K562 (cell line): ENCODE measurements around the gene TRMT10B. TPM values are rescaled to one million over a fixed set of nuclear protein-coding genes. Genes with fewer than 3 reads are reported as not detected.

Experiments
- SRSF1 ChIP-seq: fragments of 200-400 bp; formaldehyde crosslinking; IDR thresholded peaks from 2 replicates; pipeline ENCODE4 v1.6.1; 2017; ENCODE audit warnings: mild to moderate bottlenecking, low read depth, low read length, moderate library complexity
- polyA plus RNA-seq, 8 experiments: library from polyadenylated mRNA; depleted of rRNA in 4 of 8; stranded (reverse) in 5 of 8; unstranded in 3 of 8; fragments of >200 nt; fragmentation: Nextera tagmentation in 2 of 8; fragmentation: Illumina TruSeq in 1 of 8; extraction: Ambion mirVana in 2 of 8; extraction: Trizol in 1 of 8; gene quantifications; 2 replicates each; pipeline versions ENCODE4 v1.2.1 to v1.2.3, GENCODE V29; 2011 to 2014; ENCODE audit warnings: inconsistent platforms in 1 of 8, missing spikeins in 1 of 8
- total RNA-seq, 7 experiments: library from RNA; depleted of rRNA in 6 of 7; stranded (reverse); fragments of >200 nt in 6 of 7; fragmentation: Illumina TruSeq in 2 of 7; extraction: Trizol in 2 of 7; gene quantifications; 2 replicates each; pipeline versions ENCODE4 v1.2.1 to v1.2.3, GENCODE V29; 2011 to 2021; ENCODE audit warnings: low replicate concordance in 1 of 7
- TF ChIP-seq, protein P1 (sequence below): fragments of 450-650 bp; IDR thresholded peaks from 2 replicates; pipeline ENCODE4 v1.6.1; 2016; ENCODE audit warnings: low read depth
- TF ChIP-seq, protein P2 (sequence below): fragments of 450-650 bp; IDR thresholded peaks from 2 replicates; pipeline ENCODE4 v1.6.1; 2017; ENCODE audit warnings: antibody characterized with exemption, mild to moderate bottlenecking

Gene TRMT10B
- total and polyA plus RNA-seq, 9 of the 15 experiments (the other 6 are each of a cell fraction or from before 2014, with no cell fraction given): 2.9 to 13.4 (median 7.0) TPM

- TF ChIP-seq, protein P1, sequence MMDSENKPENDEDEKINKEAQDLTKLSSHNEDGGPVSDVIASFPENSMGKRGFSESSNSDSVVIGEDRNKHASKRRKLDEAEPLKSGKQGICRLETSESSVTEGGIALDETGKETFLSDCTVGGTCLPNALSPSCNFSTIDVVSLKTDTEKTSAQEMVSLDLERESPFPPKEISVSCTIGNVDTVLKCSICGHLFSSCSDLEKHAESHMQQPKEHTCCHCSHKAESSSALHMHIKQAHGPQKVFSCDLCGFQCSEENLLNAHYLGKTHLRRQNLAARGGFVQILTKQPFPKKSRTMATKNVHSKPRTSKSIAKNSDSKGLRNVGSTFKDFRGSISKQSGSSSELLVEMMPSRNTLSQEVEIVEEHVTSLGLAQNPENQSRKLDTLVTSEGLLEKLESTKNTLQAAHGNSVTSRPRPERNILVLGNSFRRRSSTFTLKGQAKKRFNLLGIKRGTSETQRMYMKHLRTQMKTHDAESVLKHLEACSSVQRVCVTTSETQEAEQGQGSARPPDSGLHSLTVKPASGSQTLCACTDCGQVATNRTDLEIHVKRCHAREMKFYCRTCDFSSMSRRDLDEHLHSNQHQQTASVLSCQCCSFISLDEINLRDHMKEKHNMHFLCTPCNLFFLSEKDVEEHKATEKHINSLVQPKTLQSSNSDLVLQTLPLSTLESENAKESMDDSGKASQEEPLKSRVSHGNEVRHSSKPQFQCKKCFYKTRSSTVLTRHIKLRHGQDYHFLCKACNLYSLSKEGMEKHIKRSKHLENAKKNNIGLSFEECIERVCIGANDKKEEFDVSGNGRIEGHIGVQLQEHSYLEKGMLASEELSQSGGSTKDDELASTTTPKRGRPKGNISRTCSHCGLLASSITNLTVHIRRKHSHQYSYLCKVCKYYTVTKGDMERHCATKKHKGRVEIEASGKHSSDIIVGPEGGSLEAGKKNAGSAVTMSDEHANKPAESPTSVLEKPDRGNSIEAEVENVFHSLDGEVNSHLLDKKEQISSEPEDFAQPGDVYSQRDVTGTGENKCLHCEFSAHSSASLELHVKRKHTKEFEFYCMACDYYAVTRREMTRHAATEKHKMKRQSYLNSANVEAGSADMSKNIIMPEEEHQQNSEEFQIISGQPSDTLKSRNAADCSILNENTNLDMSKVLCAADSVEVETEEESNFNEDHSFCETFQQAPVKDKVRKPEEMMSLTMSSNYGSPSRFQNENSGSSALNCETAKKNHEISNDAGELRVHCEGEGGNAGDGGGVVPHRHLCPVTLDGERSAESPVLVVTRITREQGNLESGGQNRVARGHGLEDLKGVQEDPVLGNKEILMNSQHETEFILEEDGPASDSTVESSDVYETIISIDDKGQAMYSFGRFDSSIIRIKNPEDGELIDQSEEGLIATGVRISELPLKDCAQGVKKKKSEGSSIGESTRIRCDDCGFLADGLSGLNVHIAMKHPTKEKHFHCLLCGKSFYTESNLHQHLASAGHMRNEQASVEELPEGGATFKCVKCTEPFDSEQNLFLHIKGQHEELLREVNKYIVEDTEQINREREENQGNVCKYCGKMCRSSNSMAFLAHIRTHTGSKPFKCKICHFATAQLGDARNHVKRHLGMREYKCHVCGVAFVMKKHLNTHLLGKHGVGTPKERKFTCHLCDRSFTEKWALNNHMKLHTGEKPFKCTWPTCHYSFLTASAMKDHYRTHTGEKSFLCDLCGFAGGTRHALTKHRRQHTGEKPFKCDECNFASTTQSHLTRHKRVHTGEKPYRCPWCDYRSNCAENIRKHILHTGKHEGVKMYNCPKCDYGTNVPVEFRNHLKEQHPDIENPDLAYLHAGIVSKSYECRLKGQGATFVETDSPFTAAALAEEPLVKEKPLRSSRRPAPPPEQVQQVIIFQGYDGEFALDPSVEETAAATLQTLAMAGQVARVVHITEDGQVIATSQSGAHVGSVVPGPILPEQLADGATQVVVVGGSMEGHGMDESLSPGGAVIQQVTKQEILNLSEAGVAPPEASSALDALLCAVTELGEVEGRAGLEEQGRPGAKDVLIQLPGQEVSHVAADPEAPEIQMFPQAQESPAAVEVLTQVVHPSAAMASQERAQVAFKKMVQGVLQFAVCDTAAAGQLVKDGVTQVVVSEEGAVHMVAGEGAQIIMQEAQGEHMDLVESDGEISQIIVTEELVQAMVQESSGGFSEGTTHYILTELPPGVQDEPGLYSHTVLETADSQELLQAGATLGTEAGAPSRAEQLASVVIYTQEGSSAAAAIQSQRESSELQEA: no peak; the same call in 1 of the 2 replicates
- 0 out of 2 replicates have a peak, but pooled peaks have one; percentile 59 for TF ChIP-seq SRSF1
- TF ChIP-seq, protein P2, sequence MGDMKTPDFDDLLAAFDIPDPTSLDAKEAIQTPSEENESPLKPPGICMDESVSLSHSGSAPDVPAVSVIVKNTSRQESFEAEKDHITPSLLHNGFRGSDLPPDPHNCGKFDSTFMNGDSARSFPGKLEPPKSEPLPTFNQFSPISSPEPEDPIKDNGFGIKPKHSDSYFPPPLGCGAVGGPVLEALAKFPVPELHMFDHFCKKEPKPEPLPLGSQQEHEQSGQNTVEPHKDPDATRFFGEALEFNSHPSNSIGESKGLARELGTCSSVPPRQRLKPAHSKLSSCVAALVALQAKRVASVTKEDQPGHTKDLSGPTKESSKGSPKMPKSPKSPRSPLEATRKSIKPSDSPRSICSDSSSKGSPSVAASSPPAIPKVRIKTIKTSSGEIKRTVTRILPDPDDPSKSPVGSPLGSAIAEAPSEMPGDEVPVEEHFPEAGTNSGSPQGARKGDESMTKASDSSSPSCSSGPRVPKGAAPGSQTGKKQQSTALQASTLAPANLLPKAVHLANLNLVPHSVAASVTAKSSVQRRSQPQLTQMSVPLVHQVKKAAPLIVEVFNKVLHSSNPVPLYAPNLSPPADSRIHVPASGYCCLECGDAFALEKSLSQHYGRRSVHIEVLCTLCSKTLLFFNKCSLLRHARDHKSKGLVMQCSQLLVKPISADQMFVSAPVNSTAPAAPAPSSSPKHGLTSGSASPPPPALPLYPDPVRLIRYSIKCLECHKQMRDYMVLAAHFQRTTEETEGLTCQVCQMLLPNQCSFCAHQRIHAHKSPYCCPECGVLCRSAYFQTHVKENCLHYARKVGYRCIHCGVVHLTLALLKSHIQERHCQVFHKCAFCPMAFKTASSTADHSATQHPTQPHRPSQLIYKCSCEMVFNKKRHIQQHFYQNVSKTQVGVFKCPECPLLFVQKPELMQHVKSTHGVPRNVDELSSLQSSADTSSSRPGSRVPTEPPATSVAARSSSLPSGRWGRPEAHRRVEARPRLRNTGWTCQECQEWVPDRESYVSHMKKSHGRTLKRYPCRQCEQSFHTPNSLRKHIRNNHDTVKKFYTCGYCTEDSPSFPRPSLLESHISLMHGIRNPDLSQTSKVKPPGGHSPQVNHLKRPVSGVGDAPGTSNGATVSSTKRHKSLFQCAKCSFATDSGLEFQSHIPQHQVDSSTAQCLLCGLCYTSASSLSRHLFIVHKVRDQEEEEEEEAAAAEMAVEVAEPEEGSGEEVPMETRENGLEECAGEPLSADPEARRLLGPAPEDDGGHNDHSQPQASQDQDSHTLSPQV: no peak
Observed at GRCh38 chr9:37784616-37785483, 31.2 kb downstream of the TRMT10B start, which contains the start of gene EXOSC3 (continued).
